Mucosa of rectum (tissue), 2 donors: Measurements from ENCODE around the gene RAB26.
"Not testable (repeated sequence)": the region's sequence is repeated elsewhere in the genome, so short reads cannot be mapped to it uniquely, and the experiment has no call there.

Experiments used
- H3K27ac ChIP-seq, 2 donors: one replicate each; pipeline ENCODE4 v1.7.0; 2013; ENCODE audit warnings: inconsistent platforms in 2 of 2, low read depth in 2 of 2, low read length in 2 of 2
- H3K27me3 ChIP-seq, 2 donors: one replicate each; pipeline ENCODE4 v1.7.0; 2013; ENCODE audit warnings: low read length in 2 of 2; ENCODE audit not compliant: control insufficient read depth in 2 of 2, insufficient read depth in 2 of 2
- H3K36me3 ChIP-seq, 2 donors: one replicate each; pipeline ENCODE4 v1.7.0; 2013; ENCODE audit warnings: low read length in 2 of 2; ENCODE audit not compliant: control insufficient read depth in 2 of 2, insufficient read depth in 2 of 2
- H3K4me1 ChIP-seq, 2 donors: one replicate each; pipeline ENCODE4 v1.7.0; 2013; ENCODE audit warnings: low read length in 2 of 2, mild to moderate bottlenecking in 1 of 2; ENCODE audit not compliant: control insufficient read depth in 2 of 2, insufficient read depth in 2 of 2
- H3K4me3 ChIP-seq, 2 donors: one replicate each; pipeline ENCODE4 v1.7.0; 2013; ENCODE audit warnings: low read length in 2 of 2
- H3K9ac ChIP-seq, 2 donors: one replicate each; pipeline ENCODE4 v1.7.0; 2013; ENCODE audit warnings: low read length in 2 of 2, low read depth in 1 of 2, mild to moderate bottlenecking in 1 of 2
- H3K9me3 ChIP-seq, 2 donors: one replicate each; pipeline ENCODE4 v1.7.0; 2013; ENCODE audit warnings: low read length in 2 of 2; ENCODE audit not compliant: control insufficient read depth in 2 of 2
- donor health status: healthy.
- donor health status: Normal muscosa, but diverticular disease.

The RAB26 gene

DNA sequence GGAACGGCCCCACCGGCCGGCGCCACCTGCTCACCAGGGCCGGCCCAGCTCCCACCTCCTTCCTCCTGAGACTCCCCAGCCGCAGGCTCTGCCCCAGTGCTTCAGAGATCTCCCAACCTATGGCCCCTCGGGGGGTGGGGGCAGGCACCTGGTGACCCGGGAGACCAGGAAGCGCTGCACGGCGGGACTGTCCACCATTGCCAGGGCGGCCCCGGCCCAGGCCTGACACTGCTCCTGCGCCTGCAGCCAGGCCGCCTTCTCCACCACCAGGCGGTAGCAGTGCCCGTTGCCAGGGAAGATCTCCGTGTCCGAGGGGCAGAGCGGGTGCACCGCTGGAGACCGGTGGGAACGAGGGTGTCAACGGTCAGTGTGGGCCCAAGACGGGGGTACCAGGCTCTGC, 31.1 kb upstream of the RAB26 start:
- not testable (repeated sequence) for H3K4me3 ChIP-seq, H3K36me3 ChIP-seq, H3K27ac ChIP-seq, H3K27me3 ChIP-seq, H3K4me1 ChIP-seq, H3K9me3 ChIP-seq, H3K9ac ChIP-seq

- not testable (repeated sequence) for H3K4me1 ChIP-seq, H3K9ac ChIP-seq, H3K4me3 ChIP-seq, H3K27ac ChIP-seq, H3K36me3 ChIP-seq, H3K27me3 ChIP-seq, H3K9me3 ChIP-seq
Observed at GRCh38 chr16:2117960-2118722, 30.3 kb upstream of the RAB26 start.

GRCh38 chr16:2121325-2121724, 27.1 kb upstream of the RAB26 start:
- H3K27ac ChIP-seq, result peak overlapping the region in 1 of 2 donors; percentile 23
- H3K36me3 ChIP-seq, H3K27me3 ChIP-seq, H3K9me3 ChIP-seq, H3K9ac ChIP-seq, H3K4me3 ChIP-seq: not testable (repeated sequence)
- H3K4me1 ChIP-seq, result peaks cover 3 to 14% of the 10 kb centered on the region in 2 donors

- peaks cover 5 to 19% of the 10 kb centered on the region in 2 donors for H3K4me1 ChIP-seq
- H3K4me3 ChIP-seq, result no peak overlapping the region
- peak overlapping the region in 1 of 2 donors; percentile 23 for H3K27ac ChIP-seq
- no peaks in the 10 kb centered on the region for H3K27me3 ChIP-seq
- no peaks in the 10 kb centered on the region for H3K9me3 ChIP-seq
- no peak overlapping the region for H3K9ac ChIP-seq
- no peaks in the 10 kb centered on the region for H3K36me3 ChIP-seq
Observed at GRCh38 chr16:2121853-2122252, 26.6 kb upstream of the RAB26 start.

GRCh38 chr16:2122429-2122828, 26.0 kb upstream of the RAB26 start:
- H3K36me3 ChIP-seq, result no peaks in the 10 kb centered on the region
- H3K4me3 ChIP-seq, result no peak overlapping the region
- H3K9ac ChIP-seq, result no peak overlapping the region
- H3K27ac ChIP-seq, result peak overlapping the region in 1 of 2 donors; percentile 11
- no peaks in the 10 kb centered on the region for H3K9me3 ChIP-seq
- H3K4me1 ChIP-seq, result peaks cover 11 to 21% of the 10 kb centered on the region in 2 donors
- no peaks in the 10 kb centered on the region for H3K27me3 ChIP-seq

DNA sequence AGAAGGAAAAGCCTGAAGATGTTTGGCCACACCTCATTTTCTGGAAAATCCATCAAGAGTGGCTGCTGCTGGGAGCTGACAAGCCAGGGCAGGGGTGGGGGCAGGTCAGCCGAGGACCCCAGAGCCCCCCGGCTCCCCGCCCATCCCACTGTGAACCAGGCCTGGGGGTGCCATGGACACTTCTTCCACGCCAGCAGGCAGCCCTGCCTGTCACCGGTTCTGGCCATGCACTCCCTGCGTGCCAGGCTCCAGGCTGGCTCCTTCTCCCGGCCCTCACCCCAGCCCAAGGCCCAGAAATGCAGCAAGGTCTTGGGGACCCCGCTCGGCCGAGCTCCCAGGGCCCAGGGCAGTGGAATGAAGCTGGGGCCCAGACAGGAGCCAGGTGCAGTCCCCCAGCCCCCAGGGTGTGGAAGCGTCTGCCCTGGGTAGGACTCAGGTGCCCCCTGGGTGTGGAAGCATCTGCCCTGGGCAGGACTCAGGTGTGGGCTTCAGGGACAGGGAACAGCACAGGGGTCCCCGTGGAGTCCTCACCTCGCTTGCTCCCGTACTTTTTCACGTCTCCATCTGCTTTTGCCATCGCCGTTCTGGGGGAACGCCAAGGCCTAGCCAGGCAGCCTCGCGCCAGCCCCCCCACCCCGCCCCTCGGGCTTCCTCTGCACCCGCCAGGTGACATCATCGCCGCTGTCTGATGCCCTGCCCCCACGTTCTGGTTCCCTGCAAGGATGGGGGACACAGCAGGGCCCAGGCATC, 25.3 kb upstream of the RAB26 start:
- not testable (repeated sequence) for H3K9me3 ChIP-seq, H3K9ac ChIP-seq, H3K27me3 ChIP-seq, H3K36me3 ChIP-seq, H3K4me3 ChIP-seq
- H3K27ac ChIP-seq, result peak overlapping the region in 1 of 2 donors; percentile 4
- H3K4me1 ChIP-seq, result peaks cover 11 to 23% of the 10 kb centered on the region in 2 donors

DNA sequence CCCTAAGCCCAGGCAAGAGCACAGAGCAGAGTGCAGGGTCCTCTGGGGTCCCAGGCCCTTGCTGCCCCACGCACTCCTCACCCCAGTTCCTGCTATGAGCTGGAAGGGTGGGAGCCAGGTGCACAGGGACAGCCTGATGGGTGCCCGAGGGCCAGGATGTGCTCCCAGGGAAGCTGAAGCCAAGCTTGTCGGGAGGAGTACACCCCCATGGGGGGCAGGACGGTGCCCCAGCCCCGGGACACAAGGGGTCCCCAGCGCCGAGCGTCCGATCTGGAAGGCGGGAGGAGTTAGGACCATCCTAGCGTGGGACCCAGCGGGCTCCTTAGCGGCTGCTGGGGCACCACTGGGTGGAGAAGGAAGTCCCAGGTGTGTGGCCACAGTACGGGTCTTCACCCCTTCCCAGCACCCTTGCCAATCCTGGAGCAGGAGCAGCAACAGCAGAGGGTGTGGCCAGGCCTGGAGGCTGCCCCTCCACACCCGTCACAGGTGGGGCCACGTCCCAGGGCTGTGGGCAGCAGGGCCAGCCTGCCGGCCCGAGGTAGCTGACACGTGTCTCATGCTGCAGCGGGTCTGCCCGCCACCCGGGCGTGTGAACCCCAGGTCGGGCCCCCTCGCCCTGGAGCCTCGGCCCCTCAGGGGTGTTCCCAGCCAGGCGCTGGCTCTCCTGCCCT, 24.6 kb upstream of the RAB26 start:
- Histone ChIP-seq H3K4me1 (peaks cover 15 to 28% of the 10 kb centered on the region in 2 donors), H3K27ac (peak overlapping the region; percentile 82 to 84), H3K9ac (peak overlapping the region in 1 of 2 donors; percentile 54)
- not testable (repeated sequence) for H3K27me3 ChIP-seq, H3K4me3 ChIP-seq, H3K36me3 ChIP-seq, H3K9me3 ChIP-seq

DNA sequence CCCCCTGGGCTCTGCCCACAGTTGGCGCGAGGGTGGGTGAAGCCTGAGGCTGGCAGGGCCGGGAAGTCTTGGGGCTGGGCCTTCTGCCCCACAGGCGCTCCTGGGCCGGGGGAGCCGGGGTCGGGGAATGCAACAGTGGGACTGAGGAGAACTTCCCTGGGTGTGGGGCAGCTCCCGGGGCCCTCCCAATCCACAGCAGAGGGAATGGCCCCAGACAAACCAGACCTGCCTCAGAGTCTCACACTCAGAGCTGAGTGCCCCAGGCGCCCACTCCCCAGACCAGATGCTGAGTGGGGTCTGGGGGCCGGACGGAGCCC, 24.1 kb upstream of the RAB26 start:
- Histone ChIP-seq H3K4me1 (peaks cover 15 to 28% of the 10 kb centered on the region in 2 donors), H3K9ac (peak overlapping the region in 1 of 2 donors; percentile 54)
- not testable (repeated sequence) for H3K4me3 ChIP-seq

GRCh38 chr16:2124694-2125444, 23.6 kb upstream of the RAB26 start:
- not testable (repeated sequence) for H3K4me3 ChIP-seq, H3K27me3 ChIP-seq, H3K36me3 ChIP-seq, H3K9me3 ChIP-seq
- Histone ChIP-seq H3K9ac (peak overlapping the region in 1 of 2 donors; percentile 54), H3K27ac (peak overlapping the region; percentile 82 to 84), H3K4me1 (peaks cover 15 to 28% of the 10 kb centered on the region in 2 donors)

More for the DNA sequence above, 24.1 kb upstream of the RAB26 start:
- H3K9me3 ChIP-seq, H3K27me3 ChIP-seq, H3K36me3 ChIP-seq: not testable (repeated sequence)
- H3K27ac ChIP-seq, result peak overlapping the region; percentile 82 to 84
